ENCODE measurements around the gene DBN1. TPM values are rescaled to one million over a fixed set of nuclear protein-coding genes. Genes with fewer than 3 reads are reported as not detected.

Gene DBN1
- total RNA-seq, 1 donor = 214 TPM

DNA sequence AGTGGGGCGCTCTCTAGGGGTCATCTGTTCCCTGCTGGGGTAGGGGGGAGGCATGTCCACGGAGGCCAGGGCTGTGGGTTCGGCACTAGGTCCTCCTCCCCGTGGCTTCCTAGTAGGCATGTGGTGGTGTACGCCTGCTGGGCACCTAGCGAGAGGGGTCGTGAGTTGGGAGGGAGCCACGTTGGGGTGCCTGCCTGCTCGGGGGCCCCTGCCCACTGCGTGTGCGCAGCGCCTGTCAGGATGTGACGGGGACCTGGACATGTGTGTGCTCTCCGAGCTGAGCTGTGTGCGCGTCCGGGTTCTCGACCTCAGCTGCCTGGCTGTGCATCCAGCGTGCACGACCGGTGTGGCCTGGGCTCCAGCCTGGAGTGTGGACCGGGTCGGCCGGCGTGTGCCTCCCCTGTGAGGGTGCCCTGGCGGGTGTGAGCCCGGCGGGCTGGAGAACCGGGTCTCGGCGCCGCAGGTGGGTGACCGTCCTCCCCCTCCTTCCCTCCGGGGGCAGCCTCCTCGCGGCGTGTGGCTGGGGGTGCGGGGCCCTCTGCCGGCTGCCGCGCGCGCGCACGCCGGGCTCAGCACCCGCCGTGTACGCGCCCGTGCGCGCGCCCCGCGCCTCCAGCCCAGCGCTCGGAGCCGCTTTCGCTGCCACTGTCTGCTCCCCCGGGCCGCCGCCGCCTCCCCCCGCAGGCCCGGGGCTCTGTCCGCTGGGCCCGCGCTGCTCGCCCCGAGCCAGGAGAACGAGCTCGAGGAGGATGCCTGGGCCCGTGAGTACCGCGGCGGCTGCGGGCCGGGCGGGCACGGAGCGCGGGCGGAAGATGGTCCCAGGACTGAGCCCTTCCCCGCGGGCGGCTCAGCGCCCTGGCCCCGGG lies 27.0 kb downstream of the DBN1 start, which contains the start of gene PRR7:
Gene PRR7 (plus strand): TSS at position 615 of the 866 bp plus-strand sequence. CDS start 8,254 bp downstream, outside the sequence.
- peak within 1 kb of the TSS; percentile 72 for H3K4me3 ChIP-seq (ENCODE audit: low read depth, low read length)
- TF ChIP-seq, protein P1, sequence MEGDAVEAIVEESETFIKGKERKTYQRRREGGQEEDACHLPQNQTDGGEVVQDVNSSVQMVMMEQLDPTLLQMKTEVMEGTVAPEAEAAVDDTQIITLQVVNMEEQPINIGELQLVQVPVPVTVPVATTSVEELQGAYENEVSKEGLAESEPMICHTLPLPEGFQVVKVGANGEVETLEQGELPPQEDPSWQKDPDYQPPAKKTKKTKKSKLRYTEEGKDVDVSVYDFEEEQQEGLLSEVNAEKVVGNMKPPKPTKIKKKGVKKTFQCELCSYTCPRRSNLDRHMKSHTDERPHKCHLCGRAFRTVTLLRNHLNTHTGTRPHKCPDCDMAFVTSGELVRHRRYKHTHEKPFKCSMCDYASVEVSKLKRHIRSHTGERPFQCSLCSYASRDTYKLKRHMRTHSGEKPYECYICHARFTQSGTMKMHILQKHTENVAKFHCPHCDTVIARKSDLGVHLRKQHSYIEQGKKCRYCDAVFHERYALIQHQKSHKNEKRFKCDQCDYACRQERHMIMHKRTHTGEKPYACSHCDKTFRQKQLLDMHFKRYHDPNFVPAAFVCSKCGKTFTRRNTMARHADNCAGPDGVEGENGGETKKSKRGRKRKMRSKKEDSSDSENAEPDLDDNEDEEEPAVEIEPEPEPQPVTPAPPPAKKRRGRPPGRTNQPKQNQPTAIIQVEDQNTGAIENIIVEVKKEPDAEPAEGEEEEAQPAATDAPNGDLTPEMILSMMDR (IDR thresholded peaks at IDR 0.05; ENCODE audit: insufficient read depth, low read depth, low read length) = no peak
- DNase-seq (ENCODE audit: low read depth) = peak; percentile 52

DNA sequence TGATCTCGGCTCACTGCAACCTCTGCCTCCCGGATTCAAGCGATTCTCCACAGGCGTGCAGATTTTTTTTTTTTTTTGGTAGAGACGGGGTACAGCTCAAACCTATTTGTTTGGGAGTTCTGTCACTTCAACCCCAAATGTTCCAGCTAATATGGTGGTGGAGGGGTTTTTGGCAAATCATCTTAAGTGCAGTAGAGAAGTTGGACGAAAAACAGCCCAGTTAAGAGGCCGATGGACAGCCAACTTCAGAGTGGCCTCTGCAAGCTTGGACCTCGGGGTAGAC lies 27.6 kb downstream of the DBN1 start:
- TF ChIP-seq, protein P1 (IDR thresholded peaks at IDR 0.05; ENCODE audit: insufficient read depth, low read depth, low read length) = no peak
- no peak for DNase-seq (ENCODE audit: low read depth)
- peak overlapping the region; percentile 72 for H3K4me3 ChIP-seq (ENCODE audit: low read depth, low read length)

DNA sequence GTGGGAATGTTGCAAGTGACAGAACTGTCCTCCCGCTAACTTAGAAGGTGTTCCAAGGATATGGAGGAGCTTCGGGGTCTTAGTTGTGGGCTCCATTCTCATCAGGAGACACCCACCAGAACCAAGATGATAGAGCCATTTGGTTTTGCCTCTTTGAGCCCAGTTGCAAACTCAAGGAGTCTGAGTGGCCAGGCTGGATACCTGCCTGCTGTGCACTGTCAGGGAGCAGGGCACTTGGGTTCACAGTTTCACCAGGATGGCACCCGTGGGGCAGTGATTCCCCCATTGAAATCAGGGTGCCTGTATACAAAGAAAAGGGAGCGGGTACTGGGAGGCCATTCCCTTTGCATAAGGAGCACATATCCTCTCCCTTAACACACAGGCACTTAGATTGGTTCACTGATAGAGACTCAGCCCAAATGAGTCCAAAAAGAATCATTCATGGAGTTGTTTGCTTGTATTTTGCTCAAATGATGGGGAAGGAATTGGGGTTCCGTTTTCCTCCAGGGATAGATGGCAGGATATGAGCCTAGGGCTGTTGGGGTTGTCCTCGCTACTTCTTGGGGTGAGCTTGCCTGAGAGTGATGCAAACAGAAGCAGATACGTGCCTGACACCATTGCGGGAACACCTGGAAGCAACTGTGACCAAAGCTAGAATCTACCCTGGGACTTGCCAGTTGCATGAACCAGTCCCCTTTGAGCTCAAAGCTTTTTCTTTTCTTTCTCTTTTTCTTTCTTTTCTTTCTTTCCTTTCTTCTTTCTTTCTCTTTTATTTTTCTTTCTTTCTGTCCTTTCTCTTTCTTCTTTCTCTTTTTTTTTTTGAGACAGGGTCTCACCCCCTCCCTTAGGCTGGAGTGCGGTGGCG lies 28.1 kb downstream of the DBN1 start:
- no peak for DNase-seq (ENCODE audit: low read depth)
- TF ChIP-seq, protein P1 (IDR thresholded peaks at IDR 0.05; ENCODE audit: insufficient read depth, low read depth, low read length) = no peak
- no peak overlapping the region for H3K4me3 ChIP-seq (ENCODE audit: low read depth, low read length)

- no peak for DNase-seq (ENCODE audit: low read depth)
These were observed 29.1 kb downstream of the DBN1 start for GRCh38 chr5:177444106-177445051.

DNA sequence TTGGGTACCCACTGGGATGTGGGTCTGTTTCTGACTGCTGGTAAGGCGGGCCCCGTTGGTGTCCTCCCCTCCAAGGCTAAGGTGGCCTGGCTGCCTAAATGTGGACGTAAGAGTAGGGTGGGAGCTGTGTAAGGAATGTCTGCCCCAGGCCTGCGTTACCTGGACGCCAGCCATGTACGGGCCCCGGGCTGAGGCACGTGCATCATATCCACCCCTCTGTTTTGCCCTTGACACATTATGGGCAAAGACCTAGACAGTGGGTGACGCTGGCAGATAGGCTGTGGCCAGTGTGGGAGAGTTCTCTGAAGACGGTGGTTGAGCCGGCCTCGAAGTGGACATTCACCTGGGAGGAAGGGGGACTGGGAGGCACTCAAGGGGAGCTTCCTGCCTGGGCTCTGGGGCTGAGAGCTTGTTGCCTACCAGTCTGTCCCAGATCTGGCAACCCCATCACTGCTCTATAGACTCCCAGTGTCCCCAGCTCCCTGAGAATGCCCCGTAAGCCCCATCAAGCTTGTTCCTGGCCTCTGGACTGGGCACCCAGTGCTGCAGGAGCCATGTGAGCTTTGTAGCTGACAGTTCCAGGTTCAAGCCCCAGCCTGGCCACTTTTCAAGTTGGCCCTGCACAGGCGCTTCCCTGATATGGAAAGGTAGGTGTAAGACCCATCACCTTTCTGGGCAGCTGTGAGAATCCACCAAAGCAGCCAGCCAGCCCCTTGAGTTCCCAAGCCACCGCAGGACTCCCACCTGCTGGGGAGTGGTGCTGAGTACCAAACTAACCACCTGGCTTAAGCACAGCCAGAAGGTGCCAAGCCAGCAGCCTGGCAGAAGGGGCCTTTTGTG lies 30.1 kb downstream of the DBN1 start:
- no peak for DNase-seq (ENCODE audit: low read depth)
- H3K4me3 ChIP-seq (ENCODE audit: low read depth, low read length) = no peak overlapping the region
- TF ChIP-seq, protein P1 (IDR thresholded peaks at IDR 0.05; ENCODE audit: insufficient read depth, low read depth, low read length) = no peak

More at GRCh38 chr5:177444106-177445051, 29.1 kb downstream of the DBN1 start:
- TF ChIP-seq, protein P1 (IDR thresholded peaks at IDR 0.05; ENCODE audit: insufficient read depth, low read depth, low read length) = no peak
- H3K4me3 ChIP-seq (ENCODE audit: low read depth, low read length) = no peak overlapping the region
